ENCODE measurements around the gene GNAZ. TPM values are rescaled to one million over a fixed set of nuclear protein-coding genes. Genes with fewer than 3 reads are reported as not detected.

Gene GNAZ
- total RNA-seq, 1 donor from 2014 or later: 3.9 TPM

DNA sequence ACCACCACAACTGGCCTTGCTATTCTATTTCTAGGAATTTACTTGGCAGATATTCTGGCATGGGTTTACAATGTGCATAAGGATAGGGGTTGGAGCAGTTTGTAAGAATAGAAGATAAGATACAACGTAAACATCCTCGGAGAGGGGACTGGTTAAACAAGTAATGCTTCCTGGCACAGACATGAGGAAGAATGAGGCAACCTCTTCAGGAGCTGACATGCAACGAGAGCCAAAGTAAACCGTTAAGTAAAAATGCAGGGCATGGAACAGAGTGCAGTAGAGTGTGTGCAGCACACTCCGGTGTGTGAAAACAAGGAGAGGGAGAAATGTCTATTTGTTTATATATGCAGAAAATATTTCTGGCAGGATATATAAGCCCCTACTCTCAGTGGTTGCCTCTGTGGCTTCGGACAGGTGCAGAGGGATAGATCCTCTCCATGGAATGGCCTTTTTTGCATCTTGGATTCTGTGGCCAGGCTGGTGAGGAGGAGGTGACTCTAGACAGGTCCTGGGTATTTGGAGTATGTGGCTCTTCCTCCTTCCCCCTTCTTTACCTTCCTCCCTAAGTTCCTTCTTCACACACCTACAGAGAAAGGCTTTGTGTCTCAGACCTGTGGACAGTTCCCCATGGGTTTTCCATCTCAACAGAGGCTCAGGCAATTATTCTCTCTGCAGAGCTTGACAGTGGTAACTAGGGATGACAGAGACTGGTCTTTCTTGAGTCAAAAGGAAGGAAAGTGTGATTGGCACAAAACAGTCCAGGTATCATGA is 77.5 kb downstream of the GNAZ start:
- Mint-ChIP-seq H3K36me3 (ENCODE audit: low read depth) (peaks cover 2% of the 10 kb centered on the region), H3K4me3 (ENCODE audit: unreplicated experiment) (no peak overlapping the region), H3K4me1 (ENCODE audit: low read depth) (peaks cover 17% of the 10 kb centered on the region), H3K27me3 (ENCODE audit: low read depth) (peaks cover 2% of the 10 kb centered on the region), H3K9me3 (ENCODE audit: low read depth) (no peaks in the 10 kb centered on the region), H3K27ac (ENCODE audit: unreplicated experiment) (no peak overlapping the region)
- DNase-seq (ENCODE audit: low spot score): no peak
- TF ChIP-seq, protein P1, sequence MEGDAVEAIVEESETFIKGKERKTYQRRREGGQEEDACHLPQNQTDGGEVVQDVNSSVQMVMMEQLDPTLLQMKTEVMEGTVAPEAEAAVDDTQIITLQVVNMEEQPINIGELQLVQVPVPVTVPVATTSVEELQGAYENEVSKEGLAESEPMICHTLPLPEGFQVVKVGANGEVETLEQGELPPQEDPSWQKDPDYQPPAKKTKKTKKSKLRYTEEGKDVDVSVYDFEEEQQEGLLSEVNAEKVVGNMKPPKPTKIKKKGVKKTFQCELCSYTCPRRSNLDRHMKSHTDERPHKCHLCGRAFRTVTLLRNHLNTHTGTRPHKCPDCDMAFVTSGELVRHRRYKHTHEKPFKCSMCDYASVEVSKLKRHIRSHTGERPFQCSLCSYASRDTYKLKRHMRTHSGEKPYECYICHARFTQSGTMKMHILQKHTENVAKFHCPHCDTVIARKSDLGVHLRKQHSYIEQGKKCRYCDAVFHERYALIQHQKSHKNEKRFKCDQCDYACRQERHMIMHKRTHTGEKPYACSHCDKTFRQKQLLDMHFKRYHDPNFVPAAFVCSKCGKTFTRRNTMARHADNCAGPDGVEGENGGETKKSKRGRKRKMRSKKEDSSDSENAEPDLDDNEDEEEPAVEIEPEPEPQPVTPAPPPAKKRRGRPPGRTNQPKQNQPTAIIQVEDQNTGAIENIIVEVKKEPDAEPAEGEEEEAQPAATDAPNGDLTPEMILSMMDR (IDR thresholded peaks at IDR 0.05): no peak

DNA sequence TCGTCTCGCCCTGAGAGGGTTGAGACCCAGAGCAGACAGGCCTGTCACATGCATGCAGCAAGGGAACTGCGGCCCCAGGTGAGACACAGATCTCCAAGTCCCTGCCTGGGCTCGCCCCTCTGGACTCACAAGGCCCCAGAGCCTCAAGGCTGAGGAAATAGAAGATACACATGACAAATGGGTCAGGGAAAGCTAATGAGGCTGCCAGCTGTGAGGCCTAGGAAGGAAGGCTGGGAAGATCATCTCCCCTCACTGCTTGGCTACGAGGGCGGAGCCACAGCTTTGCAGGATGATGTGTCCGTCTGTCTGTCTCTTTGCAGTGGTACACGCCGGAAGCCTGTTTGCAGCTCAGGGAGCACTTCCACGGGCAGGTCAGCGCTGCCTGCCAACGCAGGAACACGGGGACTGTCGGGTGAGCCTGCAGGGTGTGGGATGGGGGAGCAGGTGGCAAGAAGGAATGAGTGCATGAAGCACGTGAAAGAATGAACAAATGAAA is 79.5 kb downstream of the GNAZ start:
- Mint-ChIP-seq H3K27ac (ENCODE audit: unreplicated experiment) (no peak overlapping the region), H3K36me3 (ENCODE audit: low read depth) (peaks cover 2% of the 10 kb centered on the region), H3K27me3 (ENCODE audit: low read depth) (no peaks in the 10 kb centered on the region), H3K9me3 (ENCODE audit: low read depth) (no peaks in the 10 kb centered on the region), H3K4me1 (ENCODE audit: low read depth) (peaks cover 17% of the 10 kb centered on the region), H3K4me3 (ENCODE audit: unreplicated experiment) (no peak overlapping the region)
- TF ChIP-seq, protein P1 (IDR thresholded peaks at IDR 0.05): no peak
- no peak for DNase-seq (ENCODE audit: low spot score)

DNA sequence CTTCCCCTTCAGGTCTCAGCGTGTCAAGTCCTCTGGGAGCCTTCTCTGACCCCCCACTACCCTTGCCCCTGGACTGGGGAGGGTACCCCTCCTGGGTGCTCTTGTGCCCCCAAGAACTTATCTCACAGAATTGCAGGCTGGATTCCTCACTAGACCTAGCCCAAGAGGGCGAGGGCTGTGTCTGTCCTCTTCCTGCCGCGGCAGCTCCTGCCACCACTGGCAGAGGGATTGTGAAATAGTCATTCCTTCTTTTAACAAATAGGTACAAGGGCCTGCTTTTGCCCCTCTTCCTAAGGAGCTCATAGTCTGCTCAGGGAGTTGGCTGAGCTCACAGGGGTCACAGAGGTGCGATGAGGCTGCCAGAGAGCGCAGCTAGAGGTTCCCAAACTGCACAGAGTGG is 80.4 kb downstream of the GNAZ start:
- no peak overlapping the region for H3K4me3 Mint-ChIP-seq (ENCODE audit: unreplicated experiment)
- H3K9me3 Mint-ChIP-seq (ENCODE audit: low read depth): peaks cover 2% of the 10 kb centered on the region
- no peak overlapping the region for H3K27ac Mint-ChIP-seq (ENCODE audit: unreplicated experiment)
- TF ChIP-seq, protein P1 (IDR thresholded peaks at IDR 0.05): no peak
- H3K27me3 Mint-ChIP-seq (ENCODE audit: low read depth): peaks cover 1% of the 10 kb centered on the region
- H3K36me3 Mint-ChIP-seq (ENCODE audit: low read depth): peaks cover 4% of the 10 kb centered on the region
- H3K4me1 Mint-ChIP-seq (ENCODE audit: low read depth): peaks cover 8% of the 10 kb centered on the region
- no peak for DNase-seq (ENCODE audit: low spot score)

GRCh38 chr22:23151827-23152226 is 81.5 kb downstream of the GNAZ start:
- H3K27ac Mint-ChIP-seq (ENCODE audit: unreplicated experiment): no peak overlapping the region
- TF ChIP-seq, protein P1 (IDR thresholded peaks at IDR 0.05): no peak
- peaks cover 8% of the 10 kb centered on the region for H3K4me1 Mint-ChIP-seq (ENCODE audit: low read depth)
- H3K36me3 Mint-ChIP-seq (ENCODE audit: low read depth): peaks cover 4% of the 10 kb centered on the region
- H3K27me3 Mint-ChIP-seq (ENCODE audit: low read depth): peaks cover 1% of the 10 kb centered on the region
- no peak overlapping the region for H3K4me3 Mint-ChIP-seq (ENCODE audit: unreplicated experiment)
- H3K9me3 Mint-ChIP-seq (ENCODE audit: low read depth): peaks cover 2% of the 10 kb centered on the region
- no peak for DNase-seq (ENCODE audit: low spot score)

DNA sequence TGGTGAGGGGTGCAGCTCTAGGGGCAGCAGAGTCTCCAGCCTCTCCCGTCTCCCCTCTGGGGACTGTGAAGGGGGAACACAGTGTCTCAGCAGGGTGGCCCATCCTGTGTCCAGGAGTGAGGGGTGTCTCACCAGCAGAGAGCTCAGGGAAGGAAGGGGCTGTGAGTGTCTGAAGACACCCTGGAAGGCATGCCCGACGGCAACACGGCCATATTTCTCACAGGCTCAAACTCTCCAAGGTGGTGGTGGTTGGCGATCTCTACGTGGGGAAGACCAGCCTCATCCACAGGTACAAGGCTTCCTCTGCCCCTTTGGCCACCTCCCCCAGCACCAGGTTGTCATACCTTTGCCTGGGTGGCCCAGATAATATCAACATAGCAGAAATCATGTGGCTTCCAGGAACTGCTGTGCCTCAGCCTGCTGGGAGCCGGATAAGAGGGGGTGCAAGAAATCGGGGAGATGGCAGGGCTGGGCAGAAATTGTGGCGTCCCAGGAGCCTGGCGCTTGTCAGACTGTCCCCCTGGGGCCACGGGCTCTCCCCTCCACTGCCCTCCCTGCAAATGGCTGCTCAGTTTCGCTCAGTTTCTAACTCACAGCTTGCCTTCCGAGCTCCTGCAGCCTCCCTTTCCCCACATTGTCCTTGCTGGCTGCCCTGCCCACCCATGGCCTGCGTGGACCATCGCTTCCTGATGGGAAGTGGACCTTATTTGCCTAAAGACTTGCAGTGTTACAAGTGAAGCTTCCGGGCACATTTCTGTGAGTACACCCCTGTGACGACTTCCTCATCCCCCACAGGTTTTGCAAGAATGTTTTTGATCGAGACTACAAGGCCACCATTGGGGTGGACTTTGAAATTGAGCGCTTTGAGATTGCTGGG is 82.2 kb downstream of the GNAZ start:
- TF ChIP-seq, protein P1 (IDR thresholded peaks at IDR 0.05): no peak
- Mint-ChIP-seq H3K9me3 (ENCODE audit: low read depth) (peaks cover 2% of the 10 kb centered on the region), H3K4me1 (ENCODE audit: low read depth) (peaks cover 4% of the 10 kb centered on the region), H3K27ac (ENCODE audit: unreplicated experiment) (no peak overlapping the region), H3K36me3 (ENCODE audit: low read depth) (peaks cover 4% of the 10 kb centered on the region), H3K27me3 (ENCODE audit: low read depth) (peaks cover 1% of the 10 kb centered on the region), H3K4me3 (ENCODE audit: unreplicated experiment) (no peak overlapping the region)
- no peak for DNase-seq (ENCODE audit: low spot score)
